22Rv1 (cell line): ENCODE results near the gene RNF11.

Source experiments
- ZFX ChIP-seq: fragments of 450-650 bp; IDR thresholded peaks from 2 replicates; pipeline ENCODE4 v1.6.1; 2017; ENCODE audit warnings: antibody characterized with exemption, borderline replicate concordance
- TF ChIP-seq, protein P1 (sequence below): fragments of 450-650 bp; IDR thresholded peaks from 2 replicates; pipeline ENCODE4 v1.5.1; 2017; ENCODE audit warnings: mild to moderate bottlenecking

- TF ChIP-seq, protein P1, sequence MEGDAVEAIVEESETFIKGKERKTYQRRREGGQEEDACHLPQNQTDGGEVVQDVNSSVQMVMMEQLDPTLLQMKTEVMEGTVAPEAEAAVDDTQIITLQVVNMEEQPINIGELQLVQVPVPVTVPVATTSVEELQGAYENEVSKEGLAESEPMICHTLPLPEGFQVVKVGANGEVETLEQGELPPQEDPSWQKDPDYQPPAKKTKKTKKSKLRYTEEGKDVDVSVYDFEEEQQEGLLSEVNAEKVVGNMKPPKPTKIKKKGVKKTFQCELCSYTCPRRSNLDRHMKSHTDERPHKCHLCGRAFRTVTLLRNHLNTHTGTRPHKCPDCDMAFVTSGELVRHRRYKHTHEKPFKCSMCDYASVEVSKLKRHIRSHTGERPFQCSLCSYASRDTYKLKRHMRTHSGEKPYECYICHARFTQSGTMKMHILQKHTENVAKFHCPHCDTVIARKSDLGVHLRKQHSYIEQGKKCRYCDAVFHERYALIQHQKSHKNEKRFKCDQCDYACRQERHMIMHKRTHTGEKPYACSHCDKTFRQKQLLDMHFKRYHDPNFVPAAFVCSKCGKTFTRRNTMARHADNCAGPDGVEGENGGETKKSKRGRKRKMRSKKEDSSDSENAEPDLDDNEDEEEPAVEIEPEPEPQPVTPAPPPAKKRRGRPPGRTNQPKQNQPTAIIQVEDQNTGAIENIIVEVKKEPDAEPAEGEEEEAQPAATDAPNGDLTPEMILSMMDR: no peak
- no peak for TF ChIP-seq ZFX
Measured at GRCh38 chr1:51314974-51315373, 78.9 kb downstream of the RNF11 start.
